Naive thymus-derived CD8-positive, alpha-beta T cell (primary cell): ENCODE measurements around the gene ATP5PD. TPM values are rescaled to one million over a fixed set of nuclear protein-coding genes. Genes with fewer than 3 reads are reported as not detected.
"Not testable (repeated sequence)": the region's sequence is repeated elsewhere in the genome, so short reads cannot be mapped to it uniquely, and the experiment has no call there.

Source experiments
- ATAC-seq, 2 donors: fragments of 150-1000 bp; cut with Tn5 transposase in 1 of 2; sonication (Bioruptor Pico), chemical (Tn5 transposase) in 1 of 2; 1 replicate in 1 of 2; 2 replicates in 1 of 2; pipeline ENCODE4 v1.10.0; 2021; ENCODE audit warnings: mild to moderate bottlenecking in 2 of 2, moderate library complexity in 2 of 2
- POLR2A ChIA-PET: fragments of 350-600 bp; sonication (Branson Sonifier 250); formaldehyde crosslinking; loops from one replicate; lab custom pipeline; 2021; ENCODE audit warnings: antibody characterized with exemption; lab: Charles Lee
- DNase-seq, 10 donors: peaks; one replicate each; pipeline versions ENCODE4 v3.0.0 to v3.0.0-alpha.2; 2020 to 2022
- H3K27ac Mint-ChIP-seq, 10 donors: one replicate each; pipeline ENCODE4 v1.8.0; 2020 to 2022; ENCODE audit warnings: mild to moderate bottlenecking in 10 of 10, mixed read lengths in 10 of 10, moderate library complexity in 4 of 10, inconsistent platforms in 1 of 10
- H3K27me3 Mint-ChIP-seq, 5 donors: one replicate each; pipeline ENCODE4 v1.8.0; 2021 to 2022; ENCODE audit warnings: mixed read lengths in 5 of 5
- H3K36me3 Mint-ChIP-seq, 3 donors: one replicate each; pipeline ENCODE4 v1.8.0; 2020 to 2022; ENCODE audit warnings: mixed read lengths in 3 of 3, mild to moderate bottlenecking in 2 of 3, inconsistent platforms in 1 of 3
- H3K4me1 Mint-ChIP-seq, 4 donors: one replicate each; pipeline ENCODE4 v1.8.0; 2021 to 2022; ENCODE audit warnings: mixed read lengths in 4 of 4
- H3K4me3 Mint-ChIP-seq, 10 donors: one replicate each; pipeline ENCODE4 v1.8.0; 2020 to 2022; ENCODE audit warnings: mild to moderate bottlenecking in 10 of 10, mixed read lengths in 10 of 10, moderate library complexity in 6 of 10, inconsistent platforms in 1 of 10
- H3K9me3 Mint-ChIP-seq, 9 donors: one replicate each; pipeline ENCODE4 v1.8.0; 2020 to 2022; ENCODE audit warnings: mixed read lengths in 9 of 9, mild to moderate bottlenecking in 3 of 9, inconsistent platforms in 1 of 9, moderate library complexity in 1 of 9
- polyA plus RNA-seq, 3 donors: library from polyadenylated mRNA; unstranded; fragments of 300-500 nt; fragmentation: Illumina TruSeq; gene quantifications; one replicate each; pipeline ENCODE4 v1.2.3, GENCODE V29; 2021
- total RNA-seq, 8 experiments: library from RNA in 2 of 8; stranded (reverse) in 2 of 8; gene quantifications; one replicate each; pipeline ENCODE4 v1.2.3 and lab custom pipeline; 2021 to 2026

ATP5PD gene
- total and polyA plus RNA-seq, 5 experiments from 2014 or later, result 149 to 455 (median 406) TPM

DNA sequence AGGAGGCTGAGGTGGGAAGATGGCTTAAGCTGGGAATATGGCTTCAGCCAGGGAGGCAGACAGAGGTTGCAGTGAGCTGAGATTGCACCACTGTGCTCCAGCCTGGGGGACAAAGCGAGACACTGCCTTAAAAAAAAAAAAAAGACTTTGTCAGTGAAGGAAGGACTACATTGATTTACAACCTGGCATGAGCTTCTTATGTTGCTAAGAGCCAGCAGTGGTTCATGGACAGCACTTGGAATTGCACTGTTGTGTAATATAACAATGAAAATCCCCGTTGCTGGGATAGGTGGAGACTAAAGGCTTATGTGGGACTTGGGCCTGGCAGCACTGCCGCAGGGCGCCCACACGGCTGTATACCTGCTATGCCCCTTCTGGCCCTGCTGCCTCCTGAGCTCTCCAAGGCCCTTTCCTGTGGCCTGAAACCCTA is 26.9 kb upstream of the ATP5PD start:
- H3K27ac Mint-ChIP-seq, result no peak overlapping the region
- no peaks in the 10 kb centered on the region for H3K27me3 Mint-ChIP-seq
- peaks cover 4 to 19% (median 13%) of the 10 kb centered on the region in 4 donors for H3K4me1 Mint-ChIP-seq
- H3K4me3 Mint-ChIP-seq, result no peak overlapping the region
- DNase-seq (no peak), ATAC-seq (no peak)
- H3K36me3 Mint-ChIP-seq, result no peaks in the 10 kb centered on the region
- no peaks in the 10 kb centered on the region for H3K9me3 Mint-ChIP-seq
- POLR2A ChIA-PET, result interaction anchor here (0.5 to 1.6 kb wide), 5 partner anchors 12 to 338 kb away, joined by 3 to 4 read pairs (median 3); partner anchors contain the start of gene SLC16A5

DNA sequence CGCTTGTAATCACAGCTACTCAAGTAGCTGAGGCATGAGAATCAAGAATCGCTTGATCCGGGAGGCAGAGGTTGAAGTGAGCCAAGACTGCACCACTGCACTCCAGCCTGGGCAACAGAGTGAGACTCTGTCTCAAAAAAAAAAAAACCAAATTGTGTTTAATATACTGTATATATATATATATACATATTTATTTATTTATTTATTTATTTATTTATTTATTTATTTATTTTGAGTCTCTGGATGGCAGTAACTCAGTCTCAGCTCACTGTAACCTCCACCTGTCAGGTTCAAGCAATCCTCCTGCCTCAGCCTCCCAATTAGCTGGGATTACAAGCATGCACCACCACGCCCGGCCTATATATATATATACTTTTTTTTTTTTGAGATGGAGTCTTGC is 26.1 kb upstream of the ATP5PD start:
- POLR2A ChIA-PET, result interaction anchor here (1.1 to 1.6 kb wide), 4 partner anchors 10 to 15 kb away, joined by 3 to 4 read pairs (median 3); partner anchors contain the start of gene SLC16A5
- not testable (repeated sequence) for H3K4me3 Mint-ChIP-seq, H3K9me3 Mint-ChIP-seq, H3K27ac Mint-ChIP-seq, H3K27me3 Mint-ChIP-seq, ATAC-seq, H3K36me3 Mint-ChIP-seq, DNase-seq
- peaks cover 6 to 20% (median 13%) of the 10 kb centered on the region in 4 donors for H3K4me1 Mint-ChIP-seq

DNA sequence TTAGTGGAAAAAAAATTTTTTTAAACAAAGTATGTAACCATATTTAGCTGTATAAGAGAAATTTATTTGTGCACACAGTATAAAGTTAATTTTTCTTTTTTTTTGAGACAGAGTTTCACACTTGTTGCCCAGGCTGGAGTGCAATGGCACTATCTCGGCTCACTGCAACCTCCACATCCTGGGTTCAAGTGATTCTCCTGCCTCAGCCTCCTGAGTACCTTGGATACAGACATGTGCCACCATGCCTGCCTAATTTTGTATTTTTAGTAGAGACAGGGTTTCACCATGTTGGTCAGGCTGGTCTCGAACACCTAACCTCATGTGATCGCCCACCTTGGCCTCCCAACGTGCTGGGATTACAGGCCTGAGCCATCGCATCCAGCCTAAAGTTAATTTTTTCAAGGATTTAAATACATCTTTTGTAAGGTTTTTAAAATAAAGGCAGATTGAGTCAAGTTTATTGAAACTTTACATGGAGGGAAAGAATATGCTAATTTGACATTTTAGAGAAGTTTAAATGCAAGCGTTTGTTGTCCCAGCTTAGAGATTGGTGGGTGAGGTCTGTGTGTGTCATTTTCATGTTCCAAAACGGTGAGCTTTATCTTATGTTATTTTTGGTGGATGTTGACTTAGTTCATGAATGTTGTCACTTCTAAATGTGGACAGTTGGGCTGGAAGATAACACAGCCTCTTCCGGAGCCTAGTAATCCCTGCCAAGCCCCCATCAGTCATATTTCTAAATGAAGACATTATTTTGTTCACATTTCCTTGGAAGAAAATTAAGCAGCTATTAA is 24.9 kb upstream of the ATP5PD start:
- not testable (repeated sequence) for H3K9me3 Mint-ChIP-seq, H3K27me3 Mint-ChIP-seq, H3K36me3 Mint-ChIP-seq, ATAC-seq, H3K4me3 Mint-ChIP-seq, DNase-seq
- H3K4me1 Mint-ChIP-seq, result peaks cover 3 to 17% (median 11%) of the 10 kb centered on the region in 4 donors
- POLR2A ChIA-PET, result interaction anchor here (1.2 to 1.5 kb wide), 3 partner anchors 9 to 99 kb away, joined by 3 read pairs; no protein-coding TSS in a partner anchor
- peak overlapping the region in 2 of 10 donors; percentile 29 to 61 for H3K27ac Mint-ChIP-seq

DNA sequence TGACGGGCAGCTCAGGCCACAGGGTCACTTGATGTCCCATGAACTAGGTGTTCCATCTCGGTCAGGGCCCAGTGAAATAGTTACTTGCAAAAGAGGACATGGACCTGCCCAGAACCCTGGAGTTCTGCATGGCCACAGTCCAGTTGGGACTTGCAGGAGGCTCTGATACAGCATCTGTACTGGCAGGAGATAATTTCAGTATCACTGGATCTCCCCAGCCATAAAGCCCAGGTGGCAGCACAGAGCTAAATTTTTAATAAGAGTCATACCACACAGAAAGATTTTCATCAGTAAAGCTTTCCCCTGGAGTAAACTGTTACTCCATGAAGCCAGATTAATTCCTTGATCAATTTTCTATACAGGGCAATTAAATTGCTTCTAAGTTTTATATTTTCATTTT is 23.0 kb upstream of the ATP5PD start:
- POLR2A ChIA-PET, result interaction anchor here (0.6 to 1.2 kb wide), 6 partner anchors 13 to 63 kb away, joined by 3 to 4 read pairs (median 3); partner anchors contain the start of gene ARMC7
- Mint-ChIP-seq H3K9me3 (no peaks in the 10 kb centered on the region), H3K4me1 (peaks cover 8 to 27% (median 19%) of the 10 kb centered on the region in 4 donors), H3K36me3 (peaks cover 0 to 3% (median 0%) of the 10 kb centered on the region in 3 donors), H3K4me3 (no peak overlapping the region), H3K27ac (peak overlapping the region in 3 of 10 donors; percentile 43 to 79 (median 44)), H3K27me3 (no peaks in the 10 kb centered on the region)
- ATAC-seq (peak in 1 of 2 donors; percentile 46), DNase-seq (no peak)

DNA sequence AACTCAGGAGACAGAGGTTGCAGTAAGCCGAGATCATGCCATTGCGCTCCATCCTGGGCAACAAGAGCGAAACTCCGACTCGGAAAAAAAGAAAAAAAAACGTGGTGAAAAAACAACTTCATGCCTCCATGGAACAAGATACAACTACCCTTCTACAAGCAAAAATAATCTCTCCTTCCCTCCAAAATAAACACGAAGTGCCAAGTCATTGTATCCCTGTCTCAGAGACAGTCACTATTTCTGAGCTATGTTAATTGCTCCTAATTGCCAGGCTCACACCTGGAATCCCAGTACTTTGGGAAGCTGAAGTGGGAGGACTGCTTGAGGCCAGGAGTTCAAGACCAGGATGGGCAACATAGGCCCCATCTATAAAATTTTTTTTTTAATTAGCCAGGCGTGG is 22.0 kb upstream of the ATP5PD start:
- peak overlapping the region in 1 of 10 donors; percentile 11 for H3K4me3 Mint-ChIP-seq
- H3K4me1 Mint-ChIP-seq, result peaks cover 10 to 27% (median 19%) of the 10 kb centered on the region in 4 donors
- no peaks in the 10 kb centered on the region for H3K27me3 Mint-ChIP-seq
- peak overlapping the region in 3 of 10 donors; percentile 23 to 80 (median 62) for H3K27ac Mint-ChIP-seq
- DNase-seq (no peak), ATAC-seq (no peak)
- H3K36me3 Mint-ChIP-seq, result peaks cover 0 to 13% (median 3%) of the 10 kb centered on the region in 3 donors
- no peaks in the 10 kb centered on the region for H3K9me3 Mint-ChIP-seq
- POLR2A ChIA-PET, result interaction anchor here (0.7 to 2.2 kb wide), 4 partner anchors 9 to 41 kb away, joined by 3 to 9 read pairs (median 6); partner anchors contain the start of gene ARMC7

DNA sequence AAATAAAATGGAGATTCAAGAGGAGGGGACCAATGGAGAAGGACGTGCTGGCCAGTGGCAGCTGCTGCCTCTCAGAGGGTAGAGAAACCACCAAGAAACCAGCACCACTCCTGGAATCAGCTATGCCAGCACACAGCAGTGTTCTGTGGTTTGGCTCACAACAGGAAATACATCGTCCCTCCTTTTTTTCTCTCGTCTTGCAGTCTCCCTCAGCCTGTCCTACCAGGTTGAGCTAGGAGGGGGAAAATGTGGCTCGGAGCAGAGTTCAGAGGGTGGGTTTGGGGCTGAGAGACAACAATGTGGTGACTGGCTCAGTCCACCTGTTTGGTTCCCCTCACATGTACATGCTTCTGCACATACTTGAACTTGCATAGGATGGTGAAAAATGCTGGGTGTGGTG is 21.1 kb upstream of the ATP5PD start:
- H3K9me3 Mint-ChIP-seq, result no peaks in the 10 kb centered on the region
- DNase-seq (peak in 3 of 10 donors; percentile 17 to 45 (median 44)), ATAC-seq (peak; percentile 88 to 92)
- no peaks in the 10 kb centered on the region for H3K27me3 Mint-ChIP-seq
- H3K4me1 Mint-ChIP-seq, result peaks cover 10 to 27% (median 19%) of the 10 kb centered on the region in 4 donors
- H3K27ac Mint-ChIP-seq, result peak overlapping the region; percentile 38 to 91 (median 80)
- peaks cover 0 to 22% (median 6%) of the 10 kb centered on the region in 3 donors for H3K36me3 Mint-ChIP-seq
- peak overlapping the region in 9 of 10 donors; percentile 16 to 79 (median 60) for H3K4me3 Mint-ChIP-seq
- POLR2A ChIA-PET, result interaction anchor here (0.5 to 2.4 kb wide), 15 partner anchors 10 to 115 kb away, joined by 3 to 15 read pairs (median 4); partner anchors contain the start of genes ARMC7, MRPL58, SLC16A5 and SUMO2

DNA sequence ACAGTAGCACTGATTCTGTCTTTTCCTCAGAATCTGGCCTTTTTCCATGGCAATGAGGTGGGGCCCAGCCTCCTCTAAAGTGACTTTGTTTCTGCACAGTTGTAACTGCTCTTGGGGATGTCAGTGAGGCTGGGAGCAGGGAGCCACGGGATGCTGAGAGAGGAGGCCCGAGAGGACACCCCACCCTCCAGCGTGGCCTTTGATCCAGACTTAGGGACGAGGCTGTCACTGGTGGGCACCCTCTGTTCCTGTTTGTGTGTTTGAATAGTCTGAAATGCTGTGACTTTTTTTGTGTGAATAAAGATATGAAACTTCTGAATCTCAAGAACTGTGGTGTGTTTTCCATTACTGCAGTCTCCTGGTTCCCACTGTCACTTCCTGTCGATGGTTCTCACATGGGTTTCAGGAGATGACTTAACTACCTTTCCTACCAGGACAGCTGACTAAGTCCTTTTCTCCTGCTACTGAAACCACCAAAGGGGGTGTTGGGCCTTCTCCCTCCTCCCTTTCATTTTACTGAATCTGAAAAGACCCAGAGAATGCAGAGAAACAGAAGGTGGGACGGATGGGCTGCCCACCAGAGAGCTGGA is 18.9 kb upstream of the ATP5PD start:
- H3K36me3 Mint-ChIP-seq, result peaks cover 0 to 40% (median 8%) of the 10 kb centered on the region in 3 donors
- peaks cover 10 to 27% (median 19%) of the 10 kb centered on the region in 4 donors for H3K4me1 Mint-ChIP-seq
- POLR2A ChIA-PET, result no interaction called here
- H3K4me3 Mint-ChIP-seq, result no peak overlapping the region
- no peaks in the 10 kb centered on the region for H3K27me3 Mint-ChIP-seq
- no peak for DNase-seq
- ATAC-seq, result no peak
- peak overlapping the region in 6 of 10 donors; percentile 21 to 78 (median 52) for H3K27ac Mint-ChIP-seq
- H3K9me3 Mint-ChIP-seq, result no peaks in the 10 kb centered on the region

DNA sequence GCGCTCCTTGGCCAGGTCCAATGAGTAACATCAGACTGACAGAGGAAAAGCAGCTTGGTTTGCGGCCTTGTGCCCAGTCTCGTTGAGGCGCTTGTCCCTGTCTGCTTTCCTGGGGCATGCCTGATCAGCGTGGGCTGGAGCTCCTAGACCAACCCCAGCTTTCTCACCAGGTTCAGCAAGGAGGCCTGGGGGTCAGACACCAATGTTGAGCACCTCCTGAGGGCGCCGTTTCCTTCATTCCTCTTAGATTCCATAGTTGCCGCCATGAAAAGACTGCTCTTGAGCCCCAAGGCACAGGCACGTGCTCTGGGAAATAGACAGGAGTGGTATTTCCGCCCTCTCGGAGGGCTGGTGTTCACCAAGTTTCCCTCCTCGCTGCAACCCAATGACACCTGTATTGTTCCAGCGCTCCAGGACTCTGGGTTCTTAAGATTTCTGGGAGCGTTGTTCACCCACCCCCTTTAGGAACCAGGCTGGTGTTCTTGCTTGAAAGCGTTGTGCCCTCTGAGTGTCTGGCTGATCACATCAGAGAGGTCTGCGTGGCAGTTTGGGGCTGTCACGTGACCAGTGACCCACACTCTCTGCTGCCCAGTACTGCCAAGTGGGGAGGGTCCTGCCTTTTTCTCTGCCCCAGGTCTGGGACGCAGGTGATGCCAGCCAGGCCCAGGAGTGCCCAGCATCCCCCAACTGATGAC is 18.2 kb upstream of the ATP5PD start:
- H3K27me3 Mint-ChIP-seq, result no peaks in the 10 kb centered on the region
- no peak for DNase-seq
- H3K4me3 Mint-ChIP-seq, result no peak overlapping the region
- POLR2A ChIA-PET, result no interaction called here
- peaks cover 0 to 43% (median 8%) of the 10 kb centered on the region in 3 donors for H3K36me3 Mint-ChIP-seq
- no peaks in the 10 kb centered on the region for H3K9me3 Mint-ChIP-seq
- peak overlapping the region in 2 of 10 donors; percentile 38 to 69 for H3K27ac Mint-ChIP-seq
- ATAC-seq, result no peak
- H3K4me1 Mint-ChIP-seq, result peaks cover 10 to 30% (median 21%) of the 10 kb centered on the region in 4 donors

DNA sequence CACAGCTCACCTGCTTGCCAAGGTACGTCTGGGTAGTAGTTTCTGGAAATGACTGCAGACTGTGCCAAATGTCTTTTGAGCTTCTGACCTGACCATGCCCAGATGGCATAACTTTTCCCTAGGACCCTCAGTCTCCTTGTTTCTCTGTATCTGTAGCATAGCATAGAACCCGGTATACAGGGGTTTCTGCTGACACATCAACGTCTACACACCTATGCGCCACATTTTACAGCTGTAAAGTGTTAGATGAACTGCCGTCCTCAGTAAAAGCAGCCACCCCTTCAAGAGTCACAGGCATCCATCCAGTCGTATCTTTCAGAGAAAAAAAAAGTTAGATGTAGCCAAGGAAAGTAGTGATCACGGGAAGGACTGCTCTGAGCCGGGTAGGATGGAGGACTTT is 17.7 kb upstream of the ATP5PD start:
- POLR2A ChIA-PET, result no interaction called here

DNA sequence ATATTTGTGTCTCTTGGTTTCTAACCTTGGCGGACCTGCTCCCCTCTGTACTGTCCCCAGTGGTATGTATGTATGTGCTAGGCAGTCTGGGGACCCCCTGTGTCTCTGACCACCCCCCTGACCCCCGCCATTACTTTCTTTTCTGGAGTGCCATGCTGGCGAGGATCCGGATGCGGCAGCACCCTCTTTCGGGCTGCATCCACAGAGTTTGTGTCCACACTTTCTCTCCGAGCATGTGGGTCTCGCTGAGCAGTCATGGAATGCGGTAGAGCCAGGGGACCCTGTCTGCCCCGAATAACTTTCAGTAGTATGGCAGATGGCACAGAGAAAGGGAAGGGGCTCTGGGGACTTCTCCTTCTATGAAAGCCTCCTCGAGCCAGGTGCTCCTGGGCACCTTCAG is 17.3 kb upstream of the ATP5PD start:
- H3K4me3 Mint-ChIP-seq, result no peak overlapping the region
- H3K9me3 Mint-ChIP-seq, result no peaks in the 10 kb centered on the region
- H3K27ac Mint-ChIP-seq, result peak overlapping the region in 1 of 10 donors; percentile 61
- ATAC-seq, result no peak
- peaks cover 12 to 35% (median 27%) of the 10 kb centered on the region in 4 donors for H3K4me1 Mint-ChIP-seq
- POLR2A ChIA-PET, result no interaction called here
- no peaks in the 10 kb centered on the region for H3K27me3 Mint-ChIP-seq
- DNase-seq, result no peak
- H3K36me3 Mint-ChIP-seq, result peaks cover 0 to 51% (median 8%) of the 10 kb centered on the region in 3 donors

More for the DNA sequence above, 17.7 kb upstream of the ATP5PD start:
- Mint-ChIP-seq H3K9me3 (no peaks in the 10 kb centered on the region), H3K36me3 (peaks cover 0 to 49% (median 8%) of the 10 kb centered on the region in 3 donors), H3K4me1 (peaks cover 12 to 33% (median 25%) of the 10 kb centered on the region in 4 donors), H3K27me3 (no peaks in the 10 kb centered on the region), H3K27ac (no peak overlapping the region), H3K4me3 (no peak overlapping the region)
- ATAC-seq (no peak), DNase-seq (no peak)

DNA sequence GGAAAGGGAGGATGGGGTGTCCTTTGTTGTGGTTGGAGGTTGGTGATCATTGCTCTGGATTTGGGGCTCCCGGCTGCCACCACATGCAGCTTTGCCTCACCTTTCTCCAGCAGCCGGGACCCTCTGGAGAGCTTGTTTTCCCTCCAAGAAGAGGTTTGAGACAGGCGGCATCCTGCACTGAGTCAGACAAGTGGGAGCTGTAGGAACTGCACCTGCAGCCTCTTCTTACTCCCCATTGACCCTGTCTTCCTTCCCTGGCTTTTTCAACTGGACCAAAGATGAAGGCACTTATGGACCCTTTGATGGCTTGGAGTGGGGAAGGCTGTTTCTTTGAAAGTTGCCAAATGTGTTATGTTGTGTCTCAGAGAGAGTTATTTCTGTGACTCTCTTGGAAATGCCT is 16.9 kb upstream of the ATP5PD start:
- ATAC-seq (no peak), DNase-seq (no peak)
- Mint-ChIP-seq H3K36me3 (peaks cover 0 to 51% (median 8%) of the 10 kb centered on the region in 3 donors), H3K4me1 (peaks cover 12 to 32% (median 26%) of the 10 kb centered on the region in 4 donors), H3K9me3 (no peaks in the 10 kb centered on the region), H3K27ac (peak overlapping the region in 1 of 10 donors; percentile 61), H3K27me3 (no peaks in the 10 kb centered on the region), H3K4me3 (no peak overlapping the region)
- POLR2A ChIA-PET, result no interaction called here

DNA sequence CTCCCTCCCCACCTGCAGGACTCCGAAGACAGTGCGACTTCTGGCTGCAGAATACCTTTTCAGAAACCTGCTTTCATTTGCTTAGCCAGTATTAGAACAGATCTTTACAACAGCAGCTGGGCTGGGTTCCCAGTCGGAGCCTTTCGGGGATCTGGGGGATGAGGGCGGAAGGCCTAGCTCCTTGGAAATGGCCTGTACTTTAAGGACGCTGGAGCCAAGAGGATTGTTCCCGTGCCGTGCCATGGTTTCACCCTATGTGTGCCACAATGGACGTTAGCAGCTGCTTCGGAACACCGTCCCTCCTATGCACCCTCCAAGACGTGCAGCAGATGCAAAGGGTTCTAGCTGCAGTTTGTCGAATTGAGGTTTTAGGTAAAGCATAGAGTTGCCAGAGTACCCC is 16.4 kb upstream of the ATP5PD start:
- Mint-ChIP-seq H3K4me1 (peaks cover 12 to 29% (median 25%) of the 10 kb centered on the region in 4 donors), H3K27ac (peak overlapping the region in 2 of 10 donors; percentile 62 to 74), H3K4me3 (no peak overlapping the region), H3K27me3 (no peaks in the 10 kb centered on the region), H3K9me3 (no peaks in the 10 kb centered on the region), H3K36me3 (peaks cover 0 to 51% (median 8%) of the 10 kb centered on the region in 3 donors)
- ATAC-seq, result no peak
- POLR2A ChIA-PET, result interaction anchor here (0.6 to 1.8 kb wide), 3 partner anchors 9 to 141 kb away, joined by 3 to 4 read pairs (median 3); no protein-coding TSS in a partner anchor
- DNase-seq, result no peak
